Measurements from ENCODE around the gene RAB33B.

RAB33B gene

GRCh38 chr4:139522457-139522856 is 68.5 kb downstream of the RAB33B start:
- no peaks in the 10 kb centered on the region for H3K27me3 ChIP-seq (ENCODE audit: low read depth, low read length)
- no peak overlapping the region for H3K4me3 ChIP-seq (ENCODE audit: low read length)
- no peak for TF ChIP-seq EZH2phosphoT487 (IDR thresholded peaks at IDR 0.05; ENCODE audit: low read depth)
- TF ChIP-seq CTCF (IDR thresholded peaks at IDR 0.05; ENCODE audit: low read depth, low read length), result no peak
- no peak overlapping the region for H3K9ac ChIP-seq (ENCODE audit: low read length)
- no peak overlapping the region for H2AFZ ChIP-seq (ENCODE audit: low read depth, low read length)
- H3K36me3 ChIP-seq (replicated peaks; ENCODE audit: low read depth, low read length), result peaks cover 71% of the 10 kb centered on the region
- no peak overlapping the region for H3K27ac ChIP-seq (ENCODE audit: low read length)
- H4K20me1 ChIP-seq (ENCODE audit: insufficient read depth, low read length), result 0 out of 2 replicates have a peak, but pooled peaks cover 3% of the 10 kb centered on the region
- H3K4me2 ChIP-seq (ENCODE audit: low read length), result no peak overlapping the region
- peaks cover 14% of the 10 kb centered on the region for H3K4me1 ChIP-seq (ENCODE audit: low read length)
- H3K9me3 ChIP-seq (ENCODE audit: insufficient read depth, low read length), result no peaks in the 10 kb centered on the region
- H3K79me2 ChIP-seq (ENCODE audit: low read length), result no peaks in the 10 kb centered on the region

- no peak overlapping the region for H3K9ac ChIP-seq (ENCODE audit: low read length)
- H3K4me1 ChIP-seq (ENCODE audit: low read length), result peaks cover 14% of the 10 kb centered on the region
- H3K79me2 ChIP-seq (ENCODE audit: low read length), result no peaks in the 10 kb centered on the region
- H3K9me3 ChIP-seq (ENCODE audit: insufficient read depth, low read length), result no peaks in the 10 kb centered on the region
- TF ChIP-seq CTCF (IDR thresholded peaks at IDR 0.05; ENCODE audit: low read depth, low read length) (no peak), EZH2phosphoT487 (IDR thresholded peaks at IDR 0.05; ENCODE audit: low read depth) (no peak)
- 0 out of 2 replicates have a peak, but pooled peaks cover 3% of the 10 kb centered on the region for H4K20me1 ChIP-seq (ENCODE audit: insufficient read depth, low read length)
- no peaks in the 10 kb centered on the region for H3K27me3 ChIP-seq (ENCODE audit: low read depth, low read length)
- no peak overlapping the region for H3K4me3 ChIP-seq (ENCODE audit: low read length)
- no peak overlapping the region for H2AFZ ChIP-seq (ENCODE audit: low read depth, low read length)
- H3K36me3 ChIP-seq (replicated peaks; ENCODE audit: low read depth, low read length), result peaks cover 71% of the 10 kb centered on the region
- no peak overlapping the region for H3K4me2 ChIP-seq (ENCODE audit: low read length)
- H3K27ac ChIP-seq (ENCODE audit: low read length), result no peak overlapping the region
Measured at GRCh38 chr4:139523076-139523475, 69.2 kb downstream of the RAB33B start.

GRCh38 chr4:139524062-139524631 is 70.2 kb downstream of the RAB33B start:
- H3K36me3 ChIP-seq (replicated peaks; ENCODE audit: low read depth, low read length), result peaks cover 72% of the 10 kb centered on the region
- no peak for TF ChIP-seq EZH2phosphoT487 (IDR thresholded peaks at IDR 0.05; ENCODE audit: low read depth)
- TF ChIP-seq CTCF (IDR thresholded peaks at IDR 0.05; ENCODE audit: low read depth, low read length), result no peak
- H2AFZ ChIP-seq (ENCODE audit: low read depth, low read length), result no peak overlapping the region
- no peak overlapping the region for H3K27ac ChIP-seq (ENCODE audit: low read length)
- H3K9me3 ChIP-seq (ENCODE audit: insufficient read depth, low read length), result no peaks in the 10 kb centered on the region
- H3K27me3 ChIP-seq (ENCODE audit: low read depth, low read length), result no peaks in the 10 kb centered on the region
- H3K79me2 ChIP-seq (ENCODE audit: low read length), result no peaks in the 10 kb centered on the region
- H3K4me2 ChIP-seq (ENCODE audit: low read length), result no peak overlapping the region
- peaks cover 14% of the 10 kb centered on the region for H3K4me1 ChIP-seq (ENCODE audit: low read length)
- H4K20me1 ChIP-seq (ENCODE audit: insufficient read depth, low read length), result 0 out of 2 replicates have a peak, but pooled peaks cover 3% of the 10 kb centered on the region
- no peak overlapping the region for H3K9ac ChIP-seq (ENCODE audit: low read length)
- no peak overlapping the region for H3K4me3 ChIP-seq (ENCODE audit: low read length)

GRCh38 chr4:139525414-139525813 is 71.5 kb downstream of the RAB33B start:
- Histone ChIP-seq H3K4me1 (ENCODE audit: low read length) (peaks cover 14% of the 10 kb centered on the region), H3K79me2 (ENCODE audit: low read length) (no peaks in the 10 kb centered on the region), H3K27ac (ENCODE audit: low read length) (no peak overlapping the region), H4K20me1 (ENCODE audit: insufficient read depth, low read length) (0 out of 2 replicates have a peak, but pooled peaks cover 3% of the 10 kb centered on the region), H3K4me2 (ENCODE audit: low read length) (no peak overlapping the region), H3K4me3 (ENCODE audit: low read length) (no peak overlapping the region), H3K36me3 (replicated peaks; ENCODE audit: low read depth, low read length) (peaks cover 72% of the 10 kb centered on the region), H2AFZ (ENCODE audit: low read depth, low read length) (no peak overlapping the region), H3K9ac (ENCODE audit: low read length) (no peak overlapping the region), H3K27me3 (ENCODE audit: low read depth, low read length) (no peaks in the 10 kb centered on the region), H3K9me3 (ENCODE audit: insufficient read depth, low read length) (no peaks in the 10 kb centered on the region)
- TF ChIP-seq CTCF (IDR thresholded peaks at IDR 0.05; ENCODE audit: low read depth, low read length) (no peak), EZH2phosphoT487 (IDR thresholded peaks at IDR 0.05; ENCODE audit: low read depth) (no peak)

Data from OCI-LY3 (cell line).